Measurements from ENCODE around the gene LIN9.
A peak's percentile ranks its signal among the peaks of the same experiment; 100 is the strongest.

Gene LIN9

GRCh38 chr1:226320930-226321329, 12.0 kb upstream of the LIN9 start:
- no peak for DNase-seq

- DNase-seq: no peak
Observed at GRCh38 chr1:226318471-226318870, 9.5 kb upstream of the LIN9 start.

- DNase-seq: no peak
Observed at GRCh38 chr1:226314055-226314454, 5.1 kb upstream of the LIN9 start.

- no peak for DNase-seq
Observed at GRCh38 chr1:226312065-226312464, 3.1 kb upstream of the LIN9 start.

- DNase-seq: no peak
Observed at GRCh38 chr1:226311376-226311775, 2.4 kb upstream of the LIN9 start.

GRCh38 chr1:226310637-226311195, 1.8 kb upstream of the LIN9 start:
- DNase-seq: no peak

GRCh38 chr1:226310245-226310540, 1.2 kb upstream of the LIN9 start:
- DNase-seq: no peak

GRCh38 chr1:226309398-226310244, 657 bp upstream of the LIN9 start:
- DNase-seq: peak; percentile 87

- DNase-seq: peak; percentile 71
Observed at GRCh38 chr1:226308166-226308722, 720 bp downstream of the LIN9 start.

- DNase-seq: no peak
Observed at GRCh38 chr1:226306425-226306824, 2.5 kb downstream of the LIN9 start.

GRCh38 chr1:226305184-226305583, 3.8 kb downstream of the LIN9 start:
- no peak for DNase-seq

GRCh38 chr1:226304291-226304955, 4.5 kb downstream of the LIN9 start:
- DNase-seq: no peak

GRCh38 chr1:226302731-226303130, 6.2 kb downstream of the LIN9 start:
- DNase-seq: no peak

- DNase-seq: no peak
Observed at GRCh38 chr1:226296911-226297310, 12.1 kb downstream of the LIN9 start.

GRCh38 chr1:226293553-226293920, 15.4 kb downstream of the LIN9 start:
- DNase-seq: no peak

GRCh38 chr1:226292874-226293552, 16.0 kb downstream of the LIN9 start:
- no peak for DNase-seq

- no peak for DNase-seq
Observed at GRCh38 chr1:226287587-226287986, 21.4 kb downstream of the LIN9 start.

GRCh38 chr1:226281058-226281457, 27.9 kb downstream of the LIN9 start:
- DNase-seq: no peak

GRCh38 chr1:226279498-226279897, 29.5 kb downstream of the LIN9 start:
- DNase-seq: no peak

GRCh38 chr1:226277897-226278296, 31.1 kb downstream of the LIN9 start:
- no peak for DNase-seq

GRCh38 chr1:226276987-226277386, 32.0 kb downstream of the LIN9 start:
- no peak for DNase-seq

GRCh38 chr1:226276077-226276682, 32.8 kb downstream of the LIN9 start:
- no peak for DNase-seq

- no peak for DNase-seq
Observed at GRCh38 chr1:226274138-226274537, 34.8 kb downstream of the LIN9 start.
